Effector memory CD4-positive, alpha-beta T cell (primary cell): ENCODE data around the gene TAX1BP1.

Experiments
- DNase-seq, 3 donors: peaks; one replicate each; pipeline ENCODE4 v3.0.0-alpha.2; 2020
- H3K27ac ChIP-seq: 2 replicates; pipeline ENCODE4 v1.7.0; 2013; ENCODE audit warnings: mild to moderate bottlenecking, low read length, moderate library complexity; ENCODE audit not compliant: insufficient read depth, poor library complexity, severe bottlenecking
- H3K27me3 ChIP-seq: replicated peaks from 2 replicates; pipeline ENCODE4 v1.7.0; 2013; ENCODE audit warnings: mild to moderate bottlenecking, low read length; ENCODE audit not compliant: insufficient read depth, control insufficient read depth, poor library complexity, severe bottlenecking
- H3K36me3 ChIP-seq: 2 replicates; pipeline ENCODE4 v1.7.0; 2013; ENCODE audit warnings: mild to moderate bottlenecking, low read length, moderate library complexity; ENCODE audit not compliant: control insufficient read depth, insufficient read depth
- H3K4me1 ChIP-seq: 2 replicates; pipeline ENCODE4 v1.7.0; 2013; ENCODE audit warnings: low read length, mild to moderate bottlenecking; ENCODE audit not compliant: control insufficient read depth, insufficient read depth, poor library complexity, severe bottlenecking
- H3K4me3 ChIP-seq: 2 replicates; pipeline ENCODE4 v1.7.0; 2013; ENCODE audit warnings: low read length, low read depth, mild to moderate bottlenecking; ENCODE audit not compliant: insufficient read depth, poor library complexity, severe bottlenecking
- H3K9me3 ChIP-seq: 2 replicates; pipeline ENCODE4 v1.7.0; 2013; ENCODE audit warnings: mild to moderate bottlenecking, low read length, moderate library complexity; ENCODE audit not compliant: control insufficient read depth

TAX1BP1 gene

GRCh38 chr7:27835376-27835775 lies 95.4 kb downstream of the TAX1BP1 start:
- Histone ChIP-seq H3K4me1 (no peaks in the 10 kb centered on the region), H3K4me3 (no peak overlapping the region), H3K27me3 (no peaks in the 10 kb centered on the region), H3K27ac (no peak overlapping the region), H3K9me3 (no peaks in the 10 kb centered on the region), H3K36me3 (peaks cover 4% of the 10 kb centered on the region)
- DNase-seq: no peak

- H3K4me1 ChIP-seq: no peaks in the 10 kb centered on the region
- H3K36me3 ChIP-seq: peaks cover 2% of the 10 kb centered on the region
- H3K9me3 ChIP-seq: no peaks in the 10 kb centered on the region
- H3K27ac ChIP-seq: no peak overlapping the region
- no peaks in the 10 kb centered on the region for H3K27me3 ChIP-seq
- DNase-seq: no peak
- H3K4me3 ChIP-seq: no peak overlapping the region
Observed at GRCh38 chr7:27836536-27836935, 96.6 kb downstream of the TAX1BP1 start.

- no peak overlapping the region for H3K27ac ChIP-seq
- no peaks in the 10 kb centered on the region for H3K36me3 ChIP-seq
Observed at GRCh38 chr7:27839099-27839498, 99.1 kb downstream of the TAX1BP1 start.

GRCh38 chr7:27840313-27840712 lies 100.4 kb downstream of the TAX1BP1 start:
- Histone ChIP-seq H3K36me3 (no peaks in the 10 kb centered on the region), H3K27ac (no peak overlapping the region), H3K4me3 (no peak overlapping the region), H3K27me3 (no peaks in the 10 kb centered on the region), H3K9me3 (no peaks in the 10 kb centered on the region), H3K4me1 (no peaks in the 10 kb centered on the region)
- peak in 1 of 3 donors; percentile 6 for DNase-seq

More at GRCh38 chr7:27839099-27839498, 99.1 kb downstream of the TAX1BP1 start:
- H3K9me3 ChIP-seq: no peaks in the 10 kb centered on the region
- H3K27me3 ChIP-seq: no peaks in the 10 kb centered on the region
- H3K4me3 ChIP-seq: no peak overlapping the region
- no peaks in the 10 kb centered on the region for H3K4me1 ChIP-seq
- DNase-seq: no peak

- no peak overlapping the region for H3K4me3 ChIP-seq
- no peak overlapping the region for H3K27ac ChIP-seq
- H3K9me3 ChIP-seq: no peaks in the 10 kb centered on the region
- no peaks in the 10 kb centered on the region for H3K27me3 ChIP-seq
- DNase-seq: no peak
- no peaks in the 10 kb centered on the region for H3K4me1 ChIP-seq
- H3K36me3 ChIP-seq: no peaks in the 10 kb centered on the region
Observed at GRCh38 chr7:27840760-27841364, 100.9 kb downstream of the TAX1BP1 start.

GRCh38 chr7:27842094-27842692 lies 102.2 kb downstream of the TAX1BP1 start:
- Histone ChIP-seq H3K4me1 (no peaks in the 10 kb centered on the region), H3K9me3 (no peaks in the 10 kb centered on the region), H3K27ac (no peak overlapping the region), H3K36me3 (no peaks in the 10 kb centered on the region), H3K4me3 (no peak overlapping the region), H3K27me3 (no peaks in the 10 kb centered on the region)
- no peak for DNase-seq

GRCh38 chr7:27842851-27843250 lies 102.9 kb downstream of the TAX1BP1 start:
- no peak for DNase-seq
- Histone ChIP-seq H3K4me1 (no peaks in the 10 kb centered on the region), H3K27me3 (no peaks in the 10 kb centered on the region), H3K36me3 (no peaks in the 10 kb centered on the region), H3K27ac (no peak overlapping the region), H3K9me3 (no peaks in the 10 kb centered on the region), H3K4me3 (no peak overlapping the region)

GRCh38 chr7:27843584-27844305 lies 103.8 kb downstream of the TAX1BP1 start:
- Histone ChIP-seq H3K4me3 (no peak overlapping the region), H3K36me3 (no peaks in the 10 kb centered on the region), H3K4me1 (no peaks in the 10 kb centered on the region), H3K9me3 (no peaks in the 10 kb centered on the region), H3K27ac (no peak overlapping the region), H3K27me3 (no peaks in the 10 kb centered on the region)
- no peak for DNase-seq

GRCh38 chr7:27846388-27846787 lies 106.4 kb downstream of the TAX1BP1 start:
- no peak for DNase-seq
- H3K4me1 ChIP-seq: no peaks in the 10 kb centered on the region
- H3K4me3 ChIP-seq: no peak overlapping the region
- no peaks in the 10 kb centered on the region for H3K9me3 ChIP-seq
- H3K27me3 ChIP-seq: no peaks in the 10 kb centered on the region
- no peaks in the 10 kb centered on the region for H3K36me3 ChIP-seq
- no peak overlapping the region for H3K27ac ChIP-seq

- Histone ChIP-seq H3K36me3 (no peaks in the 10 kb centered on the region), H3K27me3 (no peaks in the 10 kb centered on the region), H3K27ac (no peak overlapping the region), H3K9me3 (no peaks in the 10 kb centered on the region), H3K4me1 (no peaks in the 10 kb centered on the region), H3K4me3 (no peak overlapping the region)
- no peak for DNase-seq
Observed at GRCh38 chr7:27850531-27850930, 110.6 kb downstream of the TAX1BP1 start.
